ENCODE data around the gene RPAIN. TPM values are rescaled to one million over a fixed set of nuclear protein-coding genes. Genes with fewer than 3 reads are reported as not detected.
A peak's percentile ranks its signal among the peaks of the same experiment; 100 is the strongest.

Gene RPAIN
- total and polyA plus RNA-seq, 5 experiments from 2014 or later = 26.8 to 79.3 (median 36.1) TPM

DNA sequence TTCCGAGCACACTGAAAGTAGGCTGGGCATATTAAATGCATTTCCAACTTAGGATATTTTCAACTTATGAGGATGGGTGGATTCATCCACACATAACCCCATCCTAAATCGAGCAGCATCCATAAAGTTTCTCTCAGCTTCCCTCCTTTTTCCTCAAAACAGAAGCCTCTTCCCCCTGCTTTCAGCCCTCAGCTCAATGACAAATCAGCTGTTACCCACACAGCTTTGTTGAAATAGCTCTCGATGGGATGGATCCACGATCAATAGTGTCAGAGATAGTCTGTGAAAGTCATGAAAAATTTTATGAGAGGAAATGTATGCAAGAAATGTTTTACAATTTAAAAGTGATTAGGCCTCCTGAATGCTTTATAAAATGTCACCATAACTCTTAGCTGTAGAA lies 46.3 kb downstream of the RPAIN start:
- Mint-ChIP-seq H3K27ac (peak overlapping the region in 3 of 10 donors; percentile 35 to 36 (median 36)), H3K4me1 (peaks cover 27 to 43% (median 39%) of the 10 kb centered on the region in 4 donors), H3K4me3 (peak overlapping the region in 1 of 10 donors; percentile 72), H3K27me3 (no peaks in the 10 kb centered on the region), H3K9me3 (no peaks in the 10 kb centered on the region), H3K36me3 (peaks cover 0 to 21% (median 0%) of the 10 kb centered on the region in 3 donors)
- POLR2A ChIA-PET = no interaction called here
- no peak for DNase-seq
- no peak for ATAC-seq

DNA sequence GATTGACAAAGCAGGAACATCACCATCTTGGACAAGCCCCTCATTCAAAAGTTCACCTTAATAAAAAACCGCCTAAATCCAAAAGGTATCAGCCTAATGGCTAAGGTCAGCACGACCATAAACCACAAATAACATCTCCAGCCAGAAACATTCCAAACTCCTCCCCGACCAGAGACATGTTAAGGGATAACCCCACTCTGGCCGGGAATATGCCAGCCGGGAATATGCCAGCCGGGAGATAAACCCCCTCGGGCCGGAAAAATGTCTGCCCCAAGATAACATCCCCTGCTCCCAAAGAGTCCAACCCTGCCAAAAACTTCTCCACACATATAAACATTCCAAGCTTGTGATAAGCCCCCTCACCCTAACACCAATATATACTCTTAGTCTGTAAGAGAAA lies 47.4 kb downstream of the RPAIN start:
- no peak for DNase-seq
- Mint-ChIP-seq H3K9me3 (no peaks in the 10 kb centered on the region), H3K27ac (peak overlapping the region; percentile 3 to 85 (median 54)), H3K4me3 (peak overlapping the region; percentile 72 to 91 (median 84)), H3K4me1 (peaks cover 26 to 43% (median 39%) of the 10 kb centered on the region in 4 donors), H3K36me3 (peaks cover 0 to 22% (median 0%) of the 10 kb centered on the region in 3 donors), H3K27me3 (no peaks in the 10 kb centered on the region)
- ATAC-seq = no peak
- POLR2A ChIA-PET = interaction anchor here (2.1 kb wide), 1 partner anchor 19 kb away, joined by 41 read pairs; the partner anchor contains the start of genes DERL2 and MIS12

DNA sequence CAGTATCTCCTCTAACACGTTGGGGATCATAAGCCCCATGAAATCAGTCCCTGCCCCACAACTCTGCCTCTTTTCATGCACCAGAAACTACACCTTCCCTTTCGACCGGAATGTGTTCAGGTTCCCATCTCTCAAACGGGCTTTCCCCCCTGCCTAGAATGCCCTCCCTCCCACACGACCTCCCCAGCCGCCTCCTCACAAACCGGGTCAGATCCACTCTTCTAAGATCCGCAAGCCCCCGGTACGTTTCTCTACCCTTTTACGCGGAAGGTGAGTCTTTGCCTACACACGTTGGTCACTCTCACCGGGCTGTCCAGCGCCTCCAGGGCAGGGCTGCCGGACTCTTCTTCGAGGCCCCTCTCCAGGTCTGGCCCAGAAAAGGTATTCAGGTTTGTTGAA lies 48.1 kb downstream of the RPAIN start:
- peaks cover 0 to 22% (median 0%) of the 10 kb centered on the region in 3 donors for H3K36me3 Mint-ChIP-seq
- peaks cover 26 to 43% (median 39%) of the 10 kb centered on the region in 4 donors for H3K4me1 Mint-ChIP-seq
- DNase-seq (peak in 4 of 10 donors; percentile 11 to 18 (median 15)), ATAC-seq (peak; percentile 45 to 46)
- H3K4me3 Mint-ChIP-seq = peak overlapping the region; percentile 72 to 91 (median 84)
- POLR2A ChIA-PET = interaction anchor here (0.6 to 2.1 kb wide), 5 partner anchors 18 to 1325 kb away, joined by 3 to 41 read pairs (median 8); partner anchors contain the start of genes C1QBP, CYB5D2, DERL2 and MIS12
- peak overlapping the region; percentile 3 to 85 (median 54) for H3K27ac Mint-ChIP-seq
- H3K9me3 Mint-ChIP-seq = no peaks in the 10 kb centered on the region
- no peaks in the 10 kb centered on the region for H3K27me3 Mint-ChIP-seq

DNA sequence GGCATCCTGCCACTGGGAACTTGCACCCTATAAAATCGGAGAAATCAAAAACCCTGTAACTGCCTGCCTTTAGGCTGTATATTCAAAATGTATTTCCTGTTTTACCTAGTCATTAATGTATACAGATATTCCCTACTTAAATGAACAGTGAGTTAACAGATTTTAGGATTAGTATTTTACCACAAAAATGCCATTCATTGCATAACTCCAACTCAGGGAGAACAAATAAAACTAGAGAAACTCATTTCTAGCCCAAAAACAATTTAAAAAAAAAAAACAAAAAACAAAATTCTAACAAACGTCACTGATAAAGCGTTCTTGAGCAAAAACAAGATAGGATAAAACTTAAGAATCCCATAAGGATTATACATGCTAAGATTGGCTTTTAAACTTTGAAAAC lies 52.5 kb downstream of the RPAIN start:
- no peak overlapping the region for H3K4me3 Mint-ChIP-seq
- no peak for ATAC-seq
- no peaks in the 10 kb centered on the region for H3K27me3 Mint-ChIP-seq
- DNase-seq = no peak
- POLR2A ChIA-PET = no interaction called here
- H3K9me3 Mint-ChIP-seq = no peaks in the 10 kb centered on the region
- peak overlapping the region in 1 of 10 donors; percentile 11 for H3K27ac Mint-ChIP-seq
- peaks cover 0 to 57% (median 5%) of the 10 kb centered on the region in 3 donors for H3K36me3 Mint-ChIP-seq
- H3K4me1 Mint-ChIP-seq = peaks cover 8 to 25% (median 21%) of the 10 kb centered on the region in 4 donors

DNA sequence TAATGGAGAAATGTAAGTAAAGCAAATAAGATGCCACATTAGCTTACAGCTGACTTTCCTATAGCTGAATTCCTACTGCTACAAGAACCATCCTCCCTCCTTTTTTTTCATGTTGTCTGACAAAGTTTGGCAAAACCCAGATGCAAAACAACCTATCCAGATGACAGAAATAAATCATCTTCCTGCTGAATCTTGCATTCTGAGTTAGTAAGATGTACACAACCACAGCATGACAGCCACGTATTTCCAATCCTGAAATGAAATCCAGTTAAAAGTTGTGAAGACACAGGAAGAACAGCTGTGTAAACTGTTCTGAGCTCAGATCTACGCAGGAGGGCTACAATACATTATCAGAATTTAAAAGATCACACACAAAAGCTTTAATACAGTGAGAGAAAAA lies 53.9 kb downstream of the RPAIN start:
- Mint-ChIP-seq H3K4me1 (peaks cover 4 to 25% (median 14%) of the 10 kb centered on the region in 4 donors), H3K4me3 (no peak overlapping the region), H3K36me3 (peaks cover 0 to 70% (median 16%) of the 10 kb centered on the region in 3 donors), H3K9me3 (no peaks in the 10 kb centered on the region), H3K27me3 (no peaks in the 10 kb centered on the region), H3K27ac (peak overlapping the region in 2 of 10 donors; percentile 24 to 25)
- POLR2A ChIA-PET = no interaction called here
- DNase-seq = no peak
- no peak for ATAC-seq

DNA sequence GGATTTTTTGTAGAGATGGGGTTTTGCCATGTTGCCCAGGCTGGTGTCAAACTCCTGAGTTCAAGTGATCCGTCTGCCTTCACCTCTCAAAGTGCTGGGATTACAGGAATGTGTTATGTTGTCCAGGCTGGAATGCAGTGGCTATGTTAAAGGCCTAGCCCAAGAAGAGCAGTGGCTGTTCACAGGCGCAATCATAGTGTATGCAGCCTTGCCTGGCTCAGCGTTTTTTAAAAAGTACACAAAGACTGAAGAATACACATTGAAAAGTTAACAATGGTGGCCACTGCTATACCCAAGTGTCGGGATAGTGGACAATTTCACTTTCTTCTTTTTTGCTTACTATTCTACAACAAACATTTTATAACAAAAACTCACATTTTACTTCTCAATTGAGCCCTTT lies 59.0 kb downstream of the RPAIN start:
- POLR2A ChIA-PET = no interaction called here
- Mint-ChIP-seq H3K27me3 (no peaks in the 10 kb centered on the region), H3K4me1 (peaks cover 10 to 42% (median 29%) of the 10 kb centered on the region in 4 donors), H3K9me3 (no peaks in the 10 kb centered on the region), H3K36me3 (peaks cover 0 to 97% (median 28%) of the 10 kb centered on the region in 3 donors), H3K4me3 (no peak overlapping the region), H3K27ac (no peak overlapping the region)
- DNase-seq (no peak), ATAC-seq (no peak)

DNA sequence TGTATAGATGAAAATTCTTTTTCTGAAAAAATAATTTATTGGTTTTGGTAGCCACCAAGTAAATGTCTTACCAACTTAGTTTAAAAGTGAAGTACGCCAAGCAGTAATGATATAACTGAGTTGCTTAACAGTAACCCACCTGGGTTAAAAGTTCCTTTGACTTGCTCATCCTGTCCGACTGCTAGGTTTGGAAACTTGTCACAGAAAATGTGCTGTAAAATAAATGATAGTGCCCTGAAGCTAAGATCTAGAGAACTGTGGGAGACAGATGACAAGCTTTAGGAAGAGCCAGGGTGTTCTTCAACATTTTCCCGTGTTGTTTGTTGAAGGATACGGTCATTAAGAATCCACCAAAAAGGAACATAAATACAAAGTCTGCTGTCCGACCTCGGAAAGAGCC lies 61.0 kb downstream of the RPAIN start:
- no peaks in the 10 kb centered on the region for H3K27me3 Mint-ChIP-seq
- peaks cover 12 to 61% (median 46%) of the 10 kb centered on the region in 4 donors for H3K4me1 Mint-ChIP-seq
- no peaks in the 10 kb centered on the region for H3K9me3 Mint-ChIP-seq
- peak overlapping the region in 1 of 10 donors; percentile 73 for H3K27ac Mint-ChIP-seq
- H3K36me3 Mint-ChIP-seq = peaks cover 0 to 86% (median 26%) of the 10 kb centered on the region in 3 donors
- no peak for DNase-seq
- no peak overlapping the region for H3K4me3 Mint-ChIP-seq
- POLR2A ChIA-PET = interaction anchor here (0.9 kb wide), 1 partner anchor 12 kb away, joined by 3 read pairs; the partner anchor contains the start of gene DHX33
- no peak for ATAC-seq

DNA sequence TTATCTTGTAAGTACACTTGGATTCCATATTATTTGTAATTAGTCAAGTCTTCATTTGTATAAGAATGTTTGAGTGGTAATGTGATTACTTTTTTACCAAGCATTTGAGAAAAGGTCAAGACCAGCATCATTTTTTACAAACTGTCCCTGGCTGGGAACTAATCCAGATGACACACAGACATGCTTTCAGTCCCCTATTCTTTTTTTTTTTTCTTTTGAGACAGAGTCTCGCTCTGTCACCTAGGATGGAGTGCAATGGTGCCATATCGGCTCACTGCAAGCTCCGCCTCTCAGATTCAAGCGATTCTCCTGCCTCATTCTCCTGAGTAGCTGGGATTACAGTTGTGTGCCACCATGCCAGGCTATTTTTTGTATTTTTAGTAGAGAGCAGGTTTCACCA lies 61.5 kb downstream of the RPAIN start:
- H3K36me3 Mint-ChIP-seq = peaks cover 0 to 82% (median 26%) of the 10 kb centered on the region in 3 donors
- no peak overlapping the region for H3K27ac Mint-ChIP-seq
- ATAC-seq = no peak
- H3K4me1 Mint-ChIP-seq = peaks cover 12 to 61% (median 49%) of the 10 kb centered on the region in 4 donors
- DNase-seq = no peak
- no peaks in the 10 kb centered on the region for H3K9me3 Mint-ChIP-seq
- no peaks in the 10 kb centered on the region for H3K27me3 Mint-ChIP-seq
- H3K4me3 Mint-ChIP-seq = no peak overlapping the region
- POLR2A ChIA-PET = no interaction called here

Other genes starting within 250 kb of the RPAIN start
- gene ZNF594, start 228.3 kb upstream of the RPAIN start, total RNA-seq = 10 to 100 TPM; 32.4 to 32.5 TPM
- gene ZNF594, start 228.3 kb upstream of the RPAIN start, polyA plus RNA-seq = 1 to 10 TPM; 1.7 to 3.3 (median 3.3) TPM
- gene SCIMP, start 185.3 kb upstream of the RPAIN start, total RNA-seq = 1 to 10 TPM; 2.3 to 2.8 TPM
- gene SCIMP, start 185.3 kb upstream of the RPAIN start, polyA plus RNA-seq = under 1 TPM; 0.11 to 0.72 (median 0.22) TPM
- gene RABEP1, start 137.9 kb upstream of the RPAIN start, total RNA-seq = 10 to 100 TPM; 57.3 to 58.6 TPM
- gene RABEP1, start 137.9 kb upstream of the RPAIN start, polyA plus RNA-seq = 10 to 100 TPM; 23.5 to 32.7 (median 31.3) TPM
- 100 to 1,000 TPM; 100 to 113 TPM for gene NUP88, start 520 bp upstream of the RPAIN start, total RNA-seq
- 100 to 1,000 TPM; 108 to 128 (median 123) TPM for gene NUP88, start 520 bp upstream of the RPAIN start, polyA plus RNA-seq
- gene C1QBP, start 19.0 kb downstream of the RPAIN start, total RNA-seq = 10 to 100 TPM; 89.9 to 98.3 TPM
- 100 to 1,000 TPM; 276 to 308 (median 304) TPM for gene C1QBP, start 19.0 kb downstream of the RPAIN start, polyA plus RNA-seq
- 10 to 100 TPM; 11.8 to 12.4 TPM for gene DHX33, start 48.8 kb downstream of the RPAIN start, total RNA-seq
- under 1 TPM; 0.52 to 0.82 (median 0.56) TPM for gene DHX33, start 48.8 kb downstream of the RPAIN start, polyA plus RNA-seq
- gene DERL2, start 66.0 kb downstream of the RPAIN start, total RNA-seq = 10 to 100 TPM; 83.5 to 86.7 TPM
- gene DERL2, start 66.0 kb downstream of the RPAIN start, polyA plus RNA-seq = 10 to 100 TPM; 56.5 to 74.1 (median 57.5) TPM
- gene MIS12, start 66.4 kb downstream of the RPAIN start, total RNA-seq = 10 to 100 TPM; 48.6 to 51.0 TPM
- 10 to 100 TPM; 15.6 to 18.3 (median 16.6) TPM for gene MIS12, start 66.4 kb downstream of the RPAIN start, polyA plus RNA-seq
- gene NLRP1, start 164.3 kb downstream of the RPAIN start, total RNA-seq = 100 to 1,000 TPM; 354 to 370 TPM
- 10 to 100 TPM; 18.4 to 47.9 (median 33.2) TPM for gene NLRP1, start 164.3 kb downstream of the RPAIN start, polyA plus RNA-seq